GM18858 (cell line): ENCODE measurements around the gene ESR2.
"Not testable (repeated sequence)": the region's sequence is repeated elsewhere in the genome, so short reads cannot be mapped to it uniquely, and the experiment has no call there.

Experiments used
- ATAC-seq: cut with Tn5 transposase; IDR thresholded peaks from one replicate; pipeline ENCODE4 v1.9.1; 2021; ENCODE audit not compliant: unreplicated experiment

Gene ESR2

DNA sequence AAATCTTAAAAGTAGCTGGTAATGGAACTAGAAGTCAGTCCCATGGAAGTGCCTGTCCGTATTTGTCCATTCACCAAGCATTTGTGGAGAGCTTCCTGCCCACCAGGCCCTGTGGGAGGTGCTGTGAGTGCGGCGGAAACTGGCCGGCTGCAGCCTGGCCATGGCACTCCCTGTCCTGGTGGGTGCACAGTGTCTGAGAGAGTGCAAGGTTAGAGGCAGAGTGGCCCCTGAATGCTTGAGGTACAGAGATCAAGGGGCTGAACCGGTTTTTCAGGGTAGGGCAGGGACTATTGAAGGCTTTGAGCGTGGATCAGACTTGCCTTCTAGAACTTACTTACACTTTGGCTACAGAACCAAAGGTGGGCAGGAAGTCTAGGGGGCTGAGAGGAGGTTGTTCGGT lies 92.9 kb downstream of the ESR2 start:
- ATAC-seq, result no peak

DNA sequence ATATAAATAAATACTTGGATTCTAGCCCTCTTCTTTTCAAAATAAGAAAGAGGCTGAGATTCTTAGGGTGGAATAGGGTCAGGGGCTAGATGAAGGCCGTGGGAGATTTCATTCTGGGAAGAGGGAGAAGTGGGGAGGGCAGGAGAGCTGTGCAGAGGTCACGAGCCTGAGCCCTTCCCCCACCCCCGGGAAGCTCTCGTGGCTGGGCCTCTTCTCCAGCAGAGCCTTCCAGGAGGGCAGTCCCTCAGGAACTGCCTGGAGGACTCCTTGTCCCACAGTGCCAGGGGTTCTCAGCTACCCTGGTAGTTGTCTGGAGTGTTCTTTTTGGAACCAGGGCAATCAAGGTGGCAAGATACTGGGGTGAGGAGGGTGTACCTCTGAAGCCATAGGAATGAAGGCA lies 94.0 kb downstream of the ESR2 start:
- no peak for ATAC-seq

DNA sequence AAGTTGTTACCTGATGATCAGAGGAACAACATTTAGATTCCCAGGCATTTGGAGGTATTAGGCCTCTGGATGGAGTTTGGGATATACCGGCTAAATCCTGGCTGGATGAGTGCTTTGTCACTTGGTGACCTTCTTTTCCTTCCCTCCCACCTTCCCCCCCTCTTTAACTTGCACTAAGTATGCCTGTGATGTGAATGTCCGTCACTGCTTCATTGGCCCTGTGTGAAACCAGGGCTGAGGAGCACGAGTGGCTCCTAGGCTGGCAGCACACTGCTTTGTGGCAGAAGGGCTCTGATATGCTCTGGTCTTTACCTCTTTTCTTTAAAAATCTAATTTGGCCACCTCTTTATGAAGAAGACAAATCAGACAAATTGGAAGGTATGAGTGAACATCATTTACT lies 95.7 kb downstream of the ESR2 start:
- no peak for ATAC-seq

DNA sequence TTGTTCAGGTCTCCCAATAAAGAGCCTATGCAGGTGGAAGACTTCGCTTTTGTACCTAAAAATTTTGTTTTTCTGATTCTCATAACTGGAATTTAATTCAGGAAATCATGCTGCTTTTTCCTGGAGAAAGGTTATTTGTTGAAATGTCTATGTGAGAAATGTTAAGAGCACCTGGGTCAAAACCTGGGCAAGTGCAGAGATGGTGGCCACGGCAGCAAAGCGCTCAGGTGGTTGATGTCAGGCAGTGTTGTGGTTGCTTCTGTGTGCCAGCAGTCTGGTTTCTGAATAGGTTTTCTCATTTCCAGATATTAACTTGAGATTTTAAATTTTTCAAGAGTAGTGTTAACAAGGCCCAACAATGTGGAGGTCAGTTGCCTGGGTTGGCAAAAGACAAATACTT lies 96.2 kb downstream of the ESR2 start:
- no peak for ATAC-seq

GRCh38 chr14:64196814-64197411 lies 97.3 kb downstream of the ESR2 start:
- no peak for ATAC-seq

- no peak for ATAC-seq
Observed at GRCh38 chr14:64196056-64196455, 98.1 kb downstream of the ESR2 start.

DNA sequence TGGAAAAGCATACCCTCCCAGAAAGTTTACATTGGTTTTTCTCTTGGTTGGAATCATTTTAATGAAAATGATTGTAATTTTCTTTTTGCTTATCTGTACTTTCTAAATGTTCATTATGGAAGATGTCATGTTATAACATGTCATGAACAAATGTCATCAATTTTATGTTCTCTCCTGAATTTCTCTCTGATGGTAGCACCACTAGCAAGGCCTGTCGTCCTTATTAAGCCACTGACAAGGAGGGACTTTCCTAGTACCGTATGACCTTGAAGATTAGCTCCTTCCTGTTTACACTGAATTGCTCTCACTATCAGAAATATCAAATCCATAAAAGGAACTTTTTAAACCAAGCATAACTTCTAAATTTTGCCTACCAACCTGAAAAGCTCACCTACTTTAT lies 99.0 kb downstream of the ESR2 start:
- no peak for ATAC-seq

DNA sequence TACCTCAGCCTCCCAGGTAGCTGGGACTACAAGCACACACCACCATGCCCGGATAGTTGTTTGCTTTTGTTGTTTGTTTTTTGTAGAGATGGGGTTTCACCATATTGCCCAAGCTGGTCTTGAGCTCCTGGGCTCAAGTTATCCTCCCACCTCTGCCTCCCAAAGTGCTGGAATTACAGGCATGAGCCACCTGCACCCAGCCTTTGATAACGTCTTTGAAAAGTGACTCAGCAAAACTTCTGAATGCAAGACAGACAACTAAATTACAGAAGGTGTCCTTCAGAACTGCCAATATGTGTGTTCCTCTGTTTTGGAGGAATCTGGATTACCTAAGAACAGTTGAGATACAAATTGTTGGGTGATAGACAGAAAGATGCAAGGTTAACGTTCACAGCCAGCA lies 99.8 kb downstream of the ESR2 start:
- ATAC-seq, result no peak

- ATAC-seq, result no peak
Observed at GRCh38 chr14:64193821-64194220, 100.3 kb downstream of the ESR2 start.

GRCh38 chr14:64191756-64192155 lies 102.4 kb downstream of the ESR2 start:
- ATAC-seq, result no peak

DNA sequence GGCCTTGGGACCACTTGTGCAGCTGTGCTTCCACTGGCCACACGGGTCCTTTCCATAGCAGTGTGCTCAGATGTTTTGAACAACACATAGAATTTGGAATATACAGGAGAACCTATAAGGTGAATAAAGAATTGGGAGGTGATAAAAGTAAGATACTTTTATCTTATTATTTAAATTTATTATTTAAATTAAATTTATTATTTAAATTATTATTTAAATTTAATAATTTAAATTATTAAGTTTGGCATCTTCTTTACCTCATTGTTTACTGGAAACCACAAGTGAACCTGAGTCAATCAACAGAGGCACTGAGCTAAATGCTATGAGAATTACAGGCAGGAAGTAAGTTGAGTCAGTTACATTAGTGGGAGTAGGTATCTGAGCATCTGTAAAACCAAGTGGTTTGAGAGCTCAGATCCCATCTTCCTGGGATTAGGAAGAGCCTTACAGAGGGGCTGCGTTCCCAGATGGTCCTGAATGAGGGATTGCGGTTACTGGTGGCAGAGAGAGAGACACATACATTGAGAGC lies 103.1 kb downstream of the ESR2 start:
- no peak for ATAC-seq

DNA sequence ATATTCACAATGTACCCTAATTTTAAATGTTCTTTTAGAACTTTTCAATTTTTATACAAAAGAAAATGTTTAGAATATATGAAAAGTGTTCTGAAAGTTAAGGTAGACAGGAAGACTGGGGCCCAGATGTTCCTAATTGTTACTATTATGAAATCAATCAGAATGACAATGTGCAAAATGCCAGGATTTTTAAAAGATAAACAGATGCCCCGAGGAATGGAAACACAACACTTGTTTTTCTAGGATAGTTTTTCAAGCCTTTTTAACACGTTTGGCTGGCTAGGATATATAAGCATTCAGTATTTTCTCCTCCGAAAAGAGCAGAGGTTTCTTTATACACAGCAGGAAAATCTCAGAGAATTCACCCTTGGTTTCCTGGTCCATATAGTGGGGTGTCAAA lies 106.8 kb downstream of the ESR2 start:
- ATAC-seq, result no peak

- no peak for ATAC-seq
Observed at GRCh38 chr14:64186231-64187129, 107.7 kb downstream of the ESR2 start.

DNA sequence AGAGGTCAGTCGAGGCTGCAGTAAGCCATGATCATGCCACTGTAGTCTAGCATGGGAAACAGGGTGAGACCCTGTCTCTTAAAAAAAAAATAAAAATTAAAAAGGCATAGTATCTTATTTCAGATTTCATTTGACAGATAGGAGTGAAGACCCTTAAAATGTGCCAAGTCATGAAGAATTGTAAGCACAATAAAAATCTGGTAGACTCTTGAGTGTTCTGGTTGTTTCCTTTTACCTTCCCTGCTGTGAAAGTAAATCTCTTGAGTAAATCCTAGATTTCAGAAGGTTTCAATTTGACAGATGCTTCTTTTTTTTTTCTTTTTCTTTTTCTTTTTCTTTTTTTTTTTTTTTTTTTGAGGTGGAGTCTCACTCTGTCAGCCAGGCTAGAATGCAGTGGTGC lies 109.0 kb downstream of the ESR2 start:
- no peak for ATAC-seq

DNA sequence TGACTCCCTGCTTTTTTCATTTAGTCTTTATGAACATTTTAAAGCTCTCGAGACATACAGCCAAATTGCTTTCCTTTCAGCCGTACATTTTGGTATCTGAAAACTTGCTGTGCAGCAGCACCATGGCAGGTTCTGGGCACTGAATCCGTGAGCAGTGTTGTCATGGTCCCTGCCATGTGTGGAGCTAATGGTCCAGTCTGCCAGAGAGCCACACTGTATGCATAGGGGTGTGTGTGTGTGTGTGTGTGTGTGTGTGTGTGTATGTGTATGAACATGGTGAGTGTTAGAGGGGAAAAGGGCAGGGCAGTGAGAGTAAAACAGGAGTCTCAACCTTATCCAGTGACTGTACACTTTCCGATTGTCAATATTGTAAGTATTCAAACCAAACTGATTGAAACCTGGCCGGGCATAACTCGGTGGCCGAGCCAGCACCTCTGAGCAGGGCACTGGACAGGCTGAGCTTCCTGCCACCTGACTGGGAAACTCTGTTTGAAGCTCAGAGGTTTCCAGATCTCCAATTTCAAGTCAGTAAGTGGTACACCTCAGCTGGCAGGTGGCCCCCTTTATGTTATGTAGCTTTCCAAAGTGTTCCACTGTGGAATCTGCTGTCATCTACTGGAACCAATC lies 110.0 kb downstream of the ESR2 start:
- ATAC-seq, result no peak

GRCh38 chr14:64182908-64183307 lies 111.3 kb downstream of the ESR2 start:
- ATAC-seq, result not testable (repeated sequence)

DNA sequence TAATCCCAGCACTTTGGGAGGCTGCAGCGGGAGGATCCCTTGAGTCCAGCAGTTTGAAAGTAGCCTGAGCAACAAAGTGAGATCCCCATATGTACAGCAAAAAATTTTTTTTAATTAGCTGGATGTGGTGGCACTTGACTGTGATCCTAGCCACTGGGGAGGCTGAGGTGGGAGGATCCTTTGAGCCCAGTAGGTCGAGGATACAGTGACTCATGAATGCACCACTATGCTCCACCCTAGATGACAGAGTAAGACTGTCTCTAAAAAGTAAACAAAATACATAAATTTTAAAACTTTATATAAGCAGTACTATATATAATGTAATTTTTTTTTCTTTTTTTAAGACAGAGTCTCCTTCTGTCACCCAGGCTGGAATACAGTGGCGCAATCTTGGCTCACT lies 115.4 kb downstream of the ESR2 start:
- ATAC-seq, result no peak

GRCh38 chr14:64176330-64176729 lies 117.8 kb downstream of the ESR2 start:
- ATAC-seq, result no peak

DNA sequence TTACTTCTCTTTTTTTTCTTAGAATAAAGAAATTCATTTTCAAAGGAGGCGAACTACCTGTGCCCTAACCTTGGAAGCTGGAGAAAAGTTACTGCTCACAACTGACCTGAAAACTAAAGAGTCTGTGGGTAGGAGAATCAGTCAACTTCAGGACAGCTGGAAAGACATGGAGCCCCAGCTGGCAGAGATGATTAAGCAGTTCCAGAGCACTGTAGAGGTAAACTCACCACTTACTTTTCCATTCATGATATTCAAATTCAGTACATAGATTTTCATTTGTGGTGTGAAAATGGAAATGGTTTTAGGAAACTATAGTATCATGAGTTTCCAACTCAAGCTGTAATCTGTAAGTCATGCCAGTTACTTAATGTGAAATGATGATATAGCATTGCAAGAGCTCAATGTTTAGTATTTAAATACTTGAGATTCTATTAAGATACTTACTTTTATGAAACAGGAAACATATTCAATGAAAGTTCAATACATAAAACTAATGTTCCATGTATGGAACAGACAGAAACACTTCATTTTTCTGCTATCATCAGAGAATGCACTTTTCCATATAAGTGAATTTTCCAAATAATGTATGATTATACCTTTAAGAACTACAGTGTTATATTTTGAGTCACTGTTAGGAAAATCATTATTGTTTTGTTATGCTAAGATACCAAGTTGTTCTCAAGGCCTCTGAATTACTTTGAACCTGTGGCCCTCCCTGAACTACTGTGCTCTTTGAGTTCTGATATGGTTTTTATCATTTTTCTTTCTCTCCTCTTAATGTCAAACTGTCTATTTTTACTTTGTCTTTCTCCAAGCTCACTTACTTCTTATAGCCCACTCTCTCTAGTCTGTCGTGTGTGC lies 119.0 kb downstream of the ESR2 start:
- ATAC-seq, result no peak

GRCh38 chr14:64170181-64170580 lies 124.0 kb downstream of the ESR2 start:
- peak; percentile 60 for ATAC-seq

DNA sequence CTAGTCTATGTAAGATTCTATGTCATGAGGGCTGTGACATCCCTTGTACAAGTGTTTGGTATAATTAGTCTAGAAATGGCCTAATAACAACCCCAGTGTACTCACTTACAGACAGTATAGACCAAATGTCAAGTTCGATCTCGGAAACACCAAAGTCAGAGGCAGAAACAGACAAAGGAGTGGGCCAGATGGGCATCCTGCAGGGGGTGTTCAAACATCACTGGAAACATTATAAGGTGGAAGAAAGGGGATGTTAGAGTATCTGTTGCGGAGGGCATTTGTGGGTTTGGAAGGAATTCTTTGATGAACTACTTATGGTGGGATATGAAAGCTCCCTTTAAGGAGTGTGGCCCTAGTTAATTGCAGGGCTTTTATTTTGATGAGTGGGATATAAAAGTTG lies 134.6 kb downstream of the ESR2 start:
- ATAC-seq, result no peak
